HG03469 (cell line): ENCODE measurements around the gene KCNH2.

Experiments
- ATAC-seq: cut with Tn5 transposase; IDR thresholded peaks from one replicate; pipeline ENCODE4 v1.9.1; 2021; ENCODE audit warnings: mild to moderate bottlenecking, moderate library complexity, moderate number of reproducible peaks; ENCODE audit not compliant: unreplicated experiment

KCNH2 gene

GRCh38 chr7:150996376-150997074 is 18.4 kb upstream of the KCNH2 start:
- no peak for ATAC-seq

- no peak for ATAC-seq
These were observed 16.9 kb upstream of the KCNH2 start for GRCh38 chr7:150994838-150995510.

DNA sequence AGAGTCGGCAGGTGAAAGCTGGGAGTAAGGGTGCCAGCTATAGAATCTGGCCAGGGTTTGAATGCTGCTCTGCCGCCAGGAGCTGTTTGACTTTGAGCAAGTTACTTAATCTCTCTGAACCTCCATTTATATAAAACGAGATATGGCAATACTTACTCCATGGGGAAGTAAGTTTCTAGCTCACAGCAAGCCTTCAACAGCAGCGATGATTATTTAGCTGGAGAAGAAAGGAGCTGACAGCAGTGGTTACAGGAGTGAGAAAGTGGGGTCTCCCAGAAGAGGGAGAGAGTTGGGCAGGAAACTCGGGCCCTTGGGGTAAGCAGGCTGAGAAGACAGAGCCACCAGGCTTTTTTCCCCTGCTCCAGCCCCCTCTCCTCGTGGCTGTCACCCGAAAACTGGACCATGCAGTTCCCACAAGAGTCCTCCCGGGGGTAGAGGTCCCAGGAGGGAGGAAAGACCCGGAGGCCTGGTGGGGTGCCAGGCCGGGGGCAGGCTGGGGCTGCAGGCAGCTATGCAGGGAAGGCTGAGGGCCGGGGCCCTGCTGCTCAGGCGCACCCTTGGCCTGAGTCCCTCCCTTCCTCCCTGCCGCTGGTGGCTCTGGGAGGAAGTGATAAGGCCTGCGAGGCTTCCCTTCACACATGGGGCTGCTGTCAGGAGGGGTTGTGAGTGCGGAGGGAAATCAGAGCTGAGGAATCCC is 16.2 kb upstream of the KCNH2 start:
- ATAC-seq: no peak

- no peak for ATAC-seq
These were observed 15.4 kb upstream of the KCNH2 start for GRCh38 chr7:150993511-150993910.

DNA sequence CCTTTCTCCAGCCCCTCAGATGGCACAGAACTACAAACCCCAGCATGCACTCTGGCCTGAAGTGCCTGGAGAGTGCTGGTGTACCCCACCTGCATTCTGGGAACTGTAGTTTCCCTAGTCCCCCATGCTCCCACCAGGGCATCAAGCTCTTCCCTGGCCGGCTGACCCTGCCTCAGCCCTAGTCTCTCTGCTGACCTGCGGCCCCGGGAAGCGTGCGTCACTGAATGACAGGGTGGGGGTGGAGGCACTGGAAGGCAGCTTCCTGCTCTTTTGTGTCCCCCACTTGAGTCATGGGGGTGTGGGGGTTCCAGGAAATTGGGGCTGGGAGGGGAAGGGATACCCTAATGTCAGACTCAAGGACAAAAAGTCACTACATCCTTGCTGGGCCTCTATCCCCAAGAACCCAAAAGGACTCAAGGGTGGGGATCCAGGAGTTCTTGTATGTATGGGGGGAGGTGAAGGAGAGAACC is 14.7 kb upstream of the KCNH2 start:
- ATAC-seq: no peak

- no peak for ATAC-seq
These were observed 14.0 kb upstream of the KCNH2 start for GRCh38 chr7:150992051-150992640.

- ATAC-seq: no peak
These were observed 12.5 kb upstream of the KCNH2 start, which contains the start of gene NOS3 for GRCh38 chr7:150990416-150991186. Gene NOS3 (plus strand): TSS chr7:150991017. CDS start chr7:150993804, 2,787 bp downstream.

DNA sequence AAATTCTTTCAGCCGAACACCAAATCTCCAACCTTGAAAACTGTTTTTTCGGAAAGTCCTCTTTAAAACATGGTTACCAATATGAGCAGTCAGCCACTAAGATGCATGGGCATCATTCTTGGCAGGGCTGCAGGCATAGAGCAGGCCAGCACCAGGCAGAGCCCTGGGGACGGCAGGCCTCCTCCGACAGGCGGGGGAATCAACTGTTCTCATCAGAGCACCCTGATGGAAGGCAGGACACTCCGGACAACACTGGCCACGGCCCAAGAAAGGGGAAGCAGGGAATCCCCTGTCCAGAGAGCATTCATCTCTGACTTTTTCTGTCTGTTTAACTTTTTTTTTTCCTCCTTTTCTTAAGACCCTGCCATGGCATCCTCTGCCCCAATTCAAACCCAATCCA is 11.3 kb upstream of the KCNH2 start:
- no peak for ATAC-seq

GRCh38 chr7:150988230-150989226 is 10.4 kb upstream of the KCNH2 start:
- no peak for ATAC-seq

GRCh38 chr7:150986556-150986955 is 8.4 kb upstream of the KCNH2 start:
- ATAC-seq: no peak

- no peak for ATAC-seq
These were observed 8.0 kb upstream of the KCNH2 start for GRCh38 chr7:150986099-150986512.

DNA sequence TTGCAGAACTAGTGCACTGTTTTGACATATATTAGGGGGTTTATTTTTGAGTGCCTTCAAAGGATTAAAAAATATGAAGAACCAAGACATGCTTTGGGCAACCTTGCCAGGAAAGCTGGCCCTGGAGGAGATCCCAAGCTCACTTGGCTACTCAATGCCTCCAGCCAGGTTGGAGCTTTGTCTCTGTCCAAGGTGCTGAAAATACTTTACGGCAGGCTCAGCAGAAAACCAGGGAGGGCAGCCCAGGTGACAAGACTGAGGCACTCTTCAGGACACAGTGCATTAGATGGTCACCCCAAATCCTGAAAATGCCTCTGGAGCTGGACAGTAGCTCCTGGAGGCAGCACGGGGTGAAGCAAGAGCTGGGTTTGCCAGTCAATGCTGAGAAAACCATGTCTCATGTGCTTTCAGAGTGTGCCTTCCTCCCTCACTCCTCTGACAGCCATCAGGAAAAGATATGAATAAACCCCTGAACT is 5.8 kb upstream of the KCNH2 start:
- no peak for ATAC-seq

GRCh38 chr7:150982351-150982750 is 4.2 kb upstream of the KCNH2 start:
- ATAC-seq: no peak

DNA sequence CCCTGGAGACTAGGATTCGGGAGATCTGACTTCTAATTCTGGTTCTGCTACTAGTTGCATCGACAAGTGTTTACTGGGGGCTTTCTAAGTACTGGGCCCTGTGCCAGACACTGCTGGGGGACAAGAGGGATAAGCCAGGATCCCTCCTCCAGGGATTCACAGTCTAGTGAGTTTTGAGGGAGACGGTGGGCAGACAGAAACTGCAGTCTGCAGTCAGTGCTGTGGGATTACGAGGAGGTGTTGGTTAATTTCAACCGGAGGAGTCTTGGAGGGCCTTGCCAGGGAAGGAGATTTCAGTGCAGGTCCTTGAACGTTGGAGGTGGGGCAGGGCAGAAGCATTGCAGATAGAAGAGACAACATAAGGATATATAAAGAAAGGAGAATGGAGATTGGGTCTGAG is 3.5 kb upstream of the KCNH2 start:
- ATAC-seq: no peak

GRCh38 chr7:150980663-150981062 is 2.5 kb upstream of the KCNH2 start:
- ATAC-seq: no peak

GRCh38 chr7:150979713-150980390 is 1.7 kb upstream of the KCNH2 start:
- no peak for ATAC-seq

- no peak for ATAC-seq
These were observed 567 bp downstream of the KCNH2 start for GRCh38 chr7:150977382-150978125.
